SK-N-DZ (cell line): ENCODE measurements around the gene PSMC3.

Experiments used
- DNase-seq: peaks from one replicate; pipeline ENCODE4 v3.0.0-alpha.2; 2015; ENCODE audit warnings: low spot score

Gene PSMC3

DNA sequence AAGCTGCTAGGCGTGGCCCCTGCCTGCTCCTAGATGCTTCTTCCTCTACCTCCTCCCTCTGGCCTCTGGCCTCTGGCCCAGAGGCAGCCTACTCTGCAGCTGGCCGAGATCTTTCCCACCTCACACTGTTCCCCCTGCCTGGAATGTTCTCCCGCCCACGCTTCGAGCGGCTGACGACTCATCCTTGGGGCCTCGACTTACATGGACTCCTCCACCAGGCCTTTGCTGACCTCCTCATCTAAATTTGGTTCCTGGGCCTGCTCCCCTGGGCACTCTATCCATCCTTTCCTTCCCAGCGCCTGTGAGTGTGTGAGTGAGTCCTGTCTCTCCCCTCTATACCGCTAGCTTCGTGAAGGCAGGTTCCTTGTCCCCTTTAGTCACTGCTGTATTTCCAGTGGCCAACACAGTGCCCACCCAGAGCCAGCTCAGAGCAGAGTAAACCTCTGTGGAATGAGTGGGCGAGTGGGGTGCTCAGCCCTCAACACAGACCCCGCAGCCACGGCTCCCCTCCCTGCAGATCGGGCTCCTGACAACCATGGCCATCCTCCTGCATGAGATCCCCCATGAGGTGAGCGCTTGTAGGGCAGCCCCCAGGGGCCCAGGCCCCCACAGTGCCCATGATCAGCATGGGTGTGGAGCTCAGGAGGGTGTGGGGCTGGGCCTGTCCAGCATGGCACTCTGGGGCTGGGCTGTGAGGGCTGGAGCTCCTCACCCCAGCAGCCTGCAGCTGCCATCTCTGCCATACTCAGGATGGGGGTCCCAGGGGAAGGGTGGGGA, 12.1 kb downstream of the PSMC3 start:
- no peak for DNase-seq

DNA sequence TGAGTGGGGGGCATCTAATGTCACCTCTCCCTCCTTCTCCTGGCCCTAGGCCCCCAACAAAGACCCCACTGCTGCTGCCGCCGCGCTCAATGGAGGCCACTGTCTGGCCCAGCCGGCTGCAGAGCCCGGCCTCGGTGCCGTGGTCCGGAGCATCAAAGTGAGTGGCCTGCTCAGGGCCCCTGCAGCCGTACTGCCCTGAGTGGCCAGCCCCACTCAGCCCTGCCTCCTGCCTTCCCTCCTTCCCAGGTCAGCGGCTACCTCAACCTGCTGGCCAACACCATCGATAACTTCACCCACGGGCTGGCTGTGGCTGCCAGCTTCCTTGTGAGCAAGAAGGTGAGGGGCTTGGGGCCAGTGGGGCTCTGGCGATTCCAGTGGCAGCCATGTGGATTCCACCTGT, 12.9 kb downstream of the PSMC3 start:
- no peak for DNase-seq

GRCh38 chr11:47411884-47412746, 14.1 kb downstream of the PSMC3 start:
- DNase-seq, result peak; percentile 47

GRCh38 chr11:47410370-47411264, 15.6 kb downstream of the PSMC3 start:
- DNase-seq, result no peak

- no peak for DNase-seq
These were observed 16.5 kb downstream of the PSMC3 start for GRCh38 chr11:47409440-47410369.

- no peak for DNase-seq
These were observed 17.4 kb downstream of the PSMC3 start for GRCh38 chr11:47408598-47409439.

- peak; percentile 94 for DNase-seq
These were observed 18.3 kb downstream of the PSMC3 start, which contains the start of gene SLC39A13 for GRCh38 chr11:47407746-47408590. TSS of gene SLC39A13 (plus strand) at chr11:47408590. CDS start at chr11:47410095, 1,505 bp downstream.

GRCh38 chr11:47406896-47407745, 19.1 kb downstream of the PSMC3 start:
- no peak for DNase-seq

DNA sequence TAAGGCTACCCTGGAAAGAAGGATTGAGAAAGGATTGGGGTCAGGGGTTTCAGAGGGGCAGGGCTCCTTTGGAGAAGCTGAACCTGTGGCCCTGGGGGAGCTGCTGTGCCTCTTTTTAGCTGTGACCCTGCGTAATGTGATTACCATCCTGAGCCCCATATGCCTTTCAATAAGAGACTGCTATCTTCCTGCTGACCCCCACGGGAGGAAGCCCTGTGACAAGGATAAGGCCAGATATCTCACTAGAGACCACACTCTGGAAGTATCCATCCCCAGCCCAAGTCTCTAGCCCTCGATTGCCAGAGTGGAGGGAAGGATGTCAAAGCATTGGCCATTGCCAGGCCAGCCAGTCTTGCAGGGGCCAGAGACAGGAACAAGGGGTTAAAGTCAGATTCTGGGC, 22.7 kb downstream of the PSMC3 start:
- DNase-seq, result no peak

DNA sequence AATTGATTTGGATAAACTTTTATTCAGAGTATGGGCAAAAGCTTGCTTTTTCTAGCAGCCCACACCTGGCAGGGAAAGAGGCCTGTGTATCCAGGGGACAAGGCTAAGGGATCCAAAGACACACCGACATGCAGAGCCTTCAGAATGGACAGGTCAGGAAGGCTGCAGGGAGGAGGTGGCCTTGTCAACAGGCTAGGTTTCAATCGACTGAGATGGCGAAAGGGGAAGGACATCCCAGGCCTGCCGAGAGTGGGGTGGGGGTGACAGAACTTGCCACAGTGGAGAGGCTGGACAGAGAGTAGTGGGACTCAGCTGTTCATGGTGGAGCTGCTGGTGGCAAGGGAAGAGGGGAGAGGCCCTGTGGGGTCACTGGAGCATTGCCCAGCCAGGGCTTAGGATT, 23.1 kb downstream of the PSMC3 start:
- DNase-seq, result no peak

GRCh38 chr11:47400768-47401279, 25.4 kb downstream of the PSMC3 start:
- no peak for DNase-seq

DNA sequence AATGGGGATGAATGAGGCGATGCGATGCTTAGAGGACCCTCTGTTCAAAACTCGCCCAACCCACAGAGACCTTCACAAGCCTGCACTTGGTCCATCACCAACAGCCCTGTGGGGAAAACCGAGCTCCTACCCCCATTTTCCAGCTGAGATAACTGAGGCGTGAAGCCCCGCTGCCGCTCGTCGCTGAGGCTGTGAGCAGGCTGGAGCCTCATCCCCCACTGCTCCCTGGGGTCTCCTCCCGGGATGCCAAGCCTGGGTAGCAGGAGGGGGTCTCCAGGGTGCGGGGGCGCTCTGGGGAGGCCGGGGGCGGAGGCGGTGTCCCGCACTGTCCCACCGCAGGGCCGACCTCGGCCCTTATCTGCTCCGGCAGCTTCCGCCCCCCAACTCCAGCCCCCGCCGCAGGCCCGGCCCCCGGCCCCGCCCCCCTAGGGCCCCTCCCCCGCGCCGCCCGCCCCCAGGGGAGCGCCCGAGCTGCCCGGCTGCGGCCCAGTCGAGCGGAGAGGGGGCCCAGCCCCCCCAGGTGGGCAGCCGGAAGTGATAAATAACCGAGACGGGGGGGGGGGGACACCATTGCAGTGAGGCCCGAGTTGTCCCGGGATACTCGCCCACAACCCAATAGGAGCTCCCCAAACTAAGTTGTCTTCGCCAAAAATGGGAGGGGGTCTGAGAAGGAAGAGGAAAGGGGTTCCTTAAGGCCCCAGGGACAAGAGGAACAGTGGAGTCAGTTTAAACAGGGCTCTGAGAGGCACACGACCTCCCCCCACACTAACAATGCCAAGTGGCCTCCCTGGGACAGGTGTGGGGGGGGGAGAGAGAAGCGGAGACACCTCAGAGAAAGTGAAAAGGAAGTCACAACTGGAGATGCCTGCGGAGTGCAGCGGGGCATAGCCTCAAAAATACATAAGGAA, 26.1 kb downstream of the PSMC3 start:
- DNase-seq, result no peak

DNA sequence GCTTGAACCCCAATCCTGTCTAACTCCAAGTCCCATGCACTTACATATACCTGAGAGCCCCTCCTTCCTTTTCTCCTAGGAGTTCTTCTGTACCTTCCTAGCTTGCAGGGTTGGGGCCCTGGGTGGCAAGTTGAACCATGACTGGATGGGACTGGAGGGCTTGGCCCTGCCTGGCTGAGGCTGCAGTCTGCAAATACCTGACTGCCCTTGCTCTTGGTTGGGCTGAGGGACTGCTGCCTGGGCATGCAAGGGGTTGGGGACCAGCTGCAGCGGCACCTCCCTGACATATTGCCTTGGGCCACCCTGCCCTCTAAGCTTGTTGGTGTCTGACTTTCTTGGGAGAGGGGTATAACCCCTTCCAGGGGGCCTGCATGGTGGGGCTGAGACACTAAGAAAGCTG, 27.7 kb downstream of the PSMC3 start:
- no peak for DNase-seq

GRCh38 chr11:47398011-47398410, 28.2 kb downstream of the PSMC3 start:
- DNase-seq, result no peak

- no peak for DNase-seq
These were observed 30.3 kb downstream of the PSMC3 start for GRCh38 chr11:47396049-47396320.

DNA sequence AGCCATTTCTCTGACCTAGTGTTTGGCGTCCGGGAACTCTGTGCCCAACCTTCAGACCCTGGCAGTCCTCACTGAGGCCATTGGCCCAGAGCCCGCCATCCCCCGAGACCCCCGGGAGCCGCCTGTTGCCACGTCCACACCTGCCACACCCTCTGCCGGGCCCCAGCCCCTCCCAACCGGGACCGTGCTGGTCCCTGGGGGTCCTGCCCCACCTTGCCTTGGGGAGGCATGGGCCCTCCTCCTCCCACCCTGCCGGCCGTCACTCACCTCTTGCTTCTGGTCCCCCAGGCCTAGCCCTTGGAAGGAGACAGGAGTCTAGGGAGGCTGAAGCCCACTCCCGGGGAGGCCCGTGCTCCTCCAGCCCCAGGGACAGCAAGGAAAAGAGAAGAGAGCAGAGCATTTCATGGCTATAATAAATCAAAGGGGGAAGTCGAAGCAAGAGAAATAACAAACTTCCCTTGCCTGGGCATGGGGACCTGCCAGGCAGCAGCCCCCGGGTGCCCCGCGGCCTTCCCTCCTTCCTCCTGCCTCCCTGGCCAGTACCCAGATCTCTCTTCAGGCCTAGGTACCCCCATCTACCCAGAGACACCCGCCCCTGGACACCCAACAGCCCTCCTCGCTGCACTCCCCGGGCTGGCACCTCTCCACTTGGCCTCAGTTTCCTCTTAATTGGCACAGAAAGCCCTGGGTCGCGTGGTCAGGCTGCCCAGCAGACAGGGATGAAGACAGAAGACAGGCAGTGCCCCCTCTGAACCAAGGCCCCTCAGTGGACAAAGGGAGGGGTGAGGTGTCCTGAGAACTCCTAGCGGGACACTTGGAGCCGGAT, 30.8 kb downstream of the PSMC3 start:
- DNase-seq, result no peak
